Keratinocyte (primary cell): ENCODE results near the gene AVL9. TPM values are rescaled to one million over a fixed set of nuclear protein-coding genes. Genes with fewer than 3 reads are reported as not detected.

ENCODE experiments used
- DNase-seq: peaks from one replicate; pipeline ENCODE4 v3.0.0-alpha.2; 2011; ENCODE audit warnings: low read depth, missing footprints, low spot score
- FAIRE-seq: peaks from 2 replicates; lab custom pipeline; 2011; peaks lifted over from hg19 to GRCh38; lab: Jason Lieb, UNC
- H2AFZ ChIP-seq: 2 replicates; pipeline ENCODE4 v1.6.0; 2012; ENCODE audit warnings: low read length, control low read depth, inconsistent platforms; ENCODE audit not compliant: control insufficient read depth
- H3K27ac ChIP-seq: 2 replicates; pipeline ENCODE4 v1.5.1; 2011; ENCODE audit warnings: low read length; ENCODE audit not compliant: control insufficient read depth, insufficient read depth
- H3K27me3 ChIP-seq: 3 replicates; pipeline ENCODE4 v1.6.0; 2011; ENCODE audit warnings: low read length; ENCODE audit not compliant: control insufficient read depth, insufficient read depth; ENCODE audit errors: extremely low read depth
- H3K36me3 ChIP-seq, 2 experiments: 2 replicates in 1 of 2; 3 replicates in 1 of 2; pipeline ENCODE4 v1.5.1; 2011; ENCODE audit warnings: low read length in 2 of 2, mild to moderate bottlenecking in 1 of 2; ENCODE audit not compliant: control insufficient read depth in 2 of 2, insufficient read depth in 2 of 2; ENCODE audit errors: extremely low read depth in 1 of 2
- H3K4me1 ChIP-seq: 3 replicates; pipeline ENCODE4 v1.5.1; 2011; ENCODE audit warnings: low read length; ENCODE audit not compliant: control insufficient read depth, insufficient read depth; ENCODE audit errors: extremely low read depth
- H3K4me2 ChIP-seq: 3 replicates; pipeline ENCODE4 v1.6.0; 2011; ENCODE audit warnings: low read depth, low read length; ENCODE audit not compliant: control insufficient read depth, insufficient read depth; ENCODE audit errors: extremely low read depth
- H3K4me3 ChIP-seq, 3 experiments: fragments of 200-600 bp in 1 of 3; sonication (generic) in 1 of 3; 2 replicates in 2 of 3; 3 replicates in 1 of 3; pipeline ENCODE4 v1.5.1; 2011 to 2016; ENCODE audit warnings: low read length in 3 of 3, mild to moderate bottlenecking in 3 of 3, control low read depth in 2 of 3, inconsistent platforms in 1 of 3, low read depth in 1 of 3, mixed read lengths in 1 of 3, mixed run types in 1 of 3, moderate library complexity in 1 of 3; ENCODE audit not compliant: control insufficient read depth in 2 of 3, insufficient read depth in 2 of 3; ENCODE audit errors: extremely low read depth in 1 of 3
- H3K79me2 ChIP-seq: 2 replicates; pipeline ENCODE4 v1.6.0; 2012; ENCODE audit warnings: low read length; ENCODE audit not compliant: control insufficient read depth, insufficient read depth
- H3K9ac ChIP-seq: 3 replicates; pipeline ENCODE4 v1.6.0; 2011; ENCODE audit warnings: low read length; ENCODE audit not compliant: control insufficient read depth, insufficient read depth; ENCODE audit errors: extremely low read depth
- H3K9me1 ChIP-seq: 3 replicates; pipeline ENCODE4 v1.6.0; 2011; ENCODE audit warnings: low read length; ENCODE audit not compliant: control insufficient read depth, insufficient read depth; ENCODE audit errors: extremely low read depth
- H3K9me3 ChIP-seq: 2 replicates; pipeline ENCODE4 v1.5.1; 2012; ENCODE audit warnings: low read depth, low read length; ENCODE audit not compliant: control insufficient read depth
- H4K20me1 ChIP-seq: 3 replicates; pipeline ENCODE4 v1.6.0; 2011; ENCODE audit warnings: low read length; ENCODE audit not compliant: control insufficient read depth, insufficient read depth; ENCODE audit errors: extremely low read depth
- EZH2 ChIP-seq: IDR thresholded peaks from one replicate; pipeline ENCODE4 v1.6.1; 2012; ENCODE audit warnings: inconsistent platforms, mild to moderate bottlenecking, low read length, moderate library complexity
- dilution Hi-C: fragments of 300-500 bp; cut with MboI; formaldehyde crosslinking; loops from one replicate; pipeline ENCODE4 v1.7.0; 2020; ENCODE audit warnings: low sequenced_read_pairs; ENCODE audit not compliant: extremely low pct_ligation_motif_present
- polyA plus RNA-seq, 5 experiments: library from polyadenylated mRNA; depleted of rRNA in 3 of 5; stranded (reverse) in 3 of 5; stranded (forward) in 1 of 5; unstranded in 1 of 5; fragments of >200 nt; gene quantifications; 1 replicate in 1 of 5; 2 replicates in 3 of 5; 3 replicates in 1 of 5; pipeline versions ENCODE4 v1.2.1 to v1.2.3, GENCODE V29; 2011 to 2012; ENCODE audit warnings: missing spikeins in 2 of 5, low read depth in 1 of 5, low replicate concordance in 1 of 5
- TF ChIP-seq, protein P1 (sequence below), 3 experiments: IDR thresholded peaks in 1 of 3; conservative IDR thresholded peaks in 1 of 3; optimal IDR thresholded peaks in 1 of 3; 2 replicates in 2 of 3; 3 replicates in 1 of 3; pipeline versions ENCODE3 to v1.5.1; 2011; ENCODE audit warnings: low read length in 3 of 3, mild to moderate bottlenecking in 3 of 3, moderate library complexity in 2 of 3, control low read depth in 1 of 3, inconsistent platforms in 1 of 3; ENCODE audit not compliant: insufficient read depth in 2 of 3; ENCODE audit errors: extremely low read depth in 1 of 3

The AVL9 gene
- polyA plus RNA-seq, 1 donor (not counting 4 experiments of a cell fraction or from before 2014, with no cell fraction given), result 22.2 TPM

DNA sequence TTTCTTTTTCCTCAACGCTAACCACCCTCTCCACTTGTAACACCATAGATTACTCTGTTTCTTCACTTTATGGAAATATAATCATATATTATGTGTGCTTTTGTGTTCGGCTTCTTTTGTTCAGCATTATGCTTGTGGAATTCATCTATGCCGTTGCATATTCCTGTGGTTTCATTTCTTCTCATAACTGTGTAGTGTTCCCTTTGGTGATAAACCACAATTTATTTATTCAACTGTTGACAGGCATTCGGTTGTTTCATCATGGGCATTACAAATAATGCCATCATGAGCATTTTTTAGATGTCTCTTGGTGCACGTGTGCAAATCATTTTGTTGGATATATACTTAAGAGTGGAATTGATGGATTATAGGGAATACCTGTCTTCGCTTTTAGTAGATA, 12.1 kb downstream of the AVL9 start:
- H3K27ac ChIP-seq, result peak overlapping the region; percentile 78
- peaks cover 14% of the 10 kb centered on the region for H3K4me1 ChIP-seq
- H3K27me3 ChIP-seq, result no peaks in the 10 kb centered on the region
- peaks cover 83% of the 10 kb centered on the region for H3K79me2 ChIP-seq
- FAIRE-seq (no peak), DNase-seq (no peak)
- dilution Hi-C loops, result no loop called here
- H3K9me3 ChIP-seq, result no peaks in the 10 kb centered on the region
- H2AFZ ChIP-seq, result no peak overlapping the region
- H3K9me1 ChIP-seq, result no peaks in the 10 kb centered on the region
- no peaks in the 10 kb centered on the region for H4K20me1 ChIP-seq
- H3K9ac ChIP-seq, result no peak overlapping the region
- no peak overlapping the region for H3K4me2 ChIP-seq
- H3K4me3 ChIP-seq, result no peak overlapping the region
- H3K36me3 ChIP-seq, result peaks cover 0 to 3% of the 10 kb centered on the region in 2 experiments
- TF ChIP-seq, protein P1, sequence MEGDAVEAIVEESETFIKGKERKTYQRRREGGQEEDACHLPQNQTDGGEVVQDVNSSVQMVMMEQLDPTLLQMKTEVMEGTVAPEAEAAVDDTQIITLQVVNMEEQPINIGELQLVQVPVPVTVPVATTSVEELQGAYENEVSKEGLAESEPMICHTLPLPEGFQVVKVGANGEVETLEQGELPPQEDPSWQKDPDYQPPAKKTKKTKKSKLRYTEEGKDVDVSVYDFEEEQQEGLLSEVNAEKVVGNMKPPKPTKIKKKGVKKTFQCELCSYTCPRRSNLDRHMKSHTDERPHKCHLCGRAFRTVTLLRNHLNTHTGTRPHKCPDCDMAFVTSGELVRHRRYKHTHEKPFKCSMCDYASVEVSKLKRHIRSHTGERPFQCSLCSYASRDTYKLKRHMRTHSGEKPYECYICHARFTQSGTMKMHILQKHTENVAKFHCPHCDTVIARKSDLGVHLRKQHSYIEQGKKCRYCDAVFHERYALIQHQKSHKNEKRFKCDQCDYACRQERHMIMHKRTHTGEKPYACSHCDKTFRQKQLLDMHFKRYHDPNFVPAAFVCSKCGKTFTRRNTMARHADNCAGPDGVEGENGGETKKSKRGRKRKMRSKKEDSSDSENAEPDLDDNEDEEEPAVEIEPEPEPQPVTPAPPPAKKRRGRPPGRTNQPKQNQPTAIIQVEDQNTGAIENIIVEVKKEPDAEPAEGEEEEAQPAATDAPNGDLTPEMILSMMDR (optimal IDR thresholded peaks at IDR 0.05 in 1 of 3, IDR thresholded peaks at IDR 0.05 in 1 of 3, conservative IDR thresholded peaks at IDR 0.05 in 1 of 3; ENCODE audit: extremely low read depth in 1 of 3, insufficient read depth in 2 of 3, low read length in 3 of 3), result no peak
- no peak for TF ChIP-seq EZH2

DNA sequence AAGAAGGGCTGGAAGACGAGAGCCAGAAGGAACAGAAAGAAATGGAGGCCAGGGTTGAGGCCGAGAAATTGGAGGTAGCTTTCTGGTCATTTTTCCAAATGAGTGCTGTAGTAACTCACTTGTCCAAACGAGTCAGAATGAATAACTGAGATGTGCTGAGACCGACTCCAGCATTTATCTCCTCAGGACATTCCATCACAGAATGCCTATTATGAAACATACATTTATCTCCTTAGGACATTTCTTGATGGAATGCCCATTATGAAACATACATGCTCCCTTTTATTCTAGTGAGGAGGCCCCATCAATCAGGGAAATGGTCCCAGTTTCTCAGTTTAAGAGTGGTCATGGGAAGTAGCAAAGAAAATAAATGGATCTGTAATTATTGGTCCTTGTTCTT, 16.5 kb downstream of the AVL9 start:
- FAIRE-seq, result peak; percentile 65
- TF ChIP-seq, protein P1 (optimal IDR thresholded peaks at IDR 0.05 in 1 of 3, IDR thresholded peaks at IDR 0.05 in 1 of 3, conservative IDR thresholded peaks at IDR 0.05 in 1 of 3; ENCODE audit: extremely low read depth in 1 of 3, insufficient read depth in 2 of 3, low read length in 3 of 3), result no peak
- TF ChIP-seq EZH2, result no peak
- Histone ChIP-seq H3K4me3 (no peak overlapping the region), H3K79me2 (peaks cover 79% of the 10 kb centered on the region), H3K9ac (no peak overlapping the region), H2AFZ (no peak overlapping the region), H3K27ac (no peak overlapping the region), H4K20me1 (no peaks in the 10 kb centered on the region), H3K9me3 (no peaks in the 10 kb centered on the region), H3K4me1 (peaks cover 5% of the 10 kb centered on the region), H3K36me3 (peaks cover 0 to 3% of the 10 kb centered on the region in 2 experiments), H3K27me3 (no peaks in the 10 kb centered on the region), H3K4me2 (no peak overlapping the region), H3K9me1 (no peaks in the 10 kb centered on the region)
- dilution Hi-C loops, result no loop called here
- no peak for DNase-seq
